IMR-90 (cell line): Measurements from ENCODE around the gene RYR2. TPM values are rescaled to one million over a fixed set of nuclear protein-coding genes. Genes with fewer than 3 reads are reported as not detected.

Source experiments
- ATAC-seq: fragments of 200-7000 bp; cut with Tn5 transposase; 2 replicates; pipeline ENCODE4 v1.9.1; 2020; ENCODE audit warnings: low read depth, mild to moderate bottlenecking, moderate library complexity
- BruUV-seq: library from RNA; stranded (reverse); fragments of 400-500 nt; replicated peaks from 2 replicates; lab custom pipeline; 2021; lab: Mats Ljungman, UMichigan
- CTCF ChIA-PET: fragments of 300-600 bp; formaldehyde crosslinking; extraction: SDS; loops from one replicate; lab custom pipeline; 2021; ENCODE audit warnings: antibody characterized with exemption; lab: Yijun Ruan, JAX
- POLR2A ChIA-PET: fragments of 300-600 bp; sonication (Branson Sonifier 250); formaldehyde crosslinking; loops from one replicate; lab custom pipeline; 2022; ENCODE audit warnings: antibody characterized with exemption; ENCODE audit not compliant: unreplicated experiment; lab: Charles Lee
- DNase-seq: peaks from one replicate; pipeline ENCODE4 v3.0.0; 2013
- H2AFZ ChIP-seq: replicated peaks from 2 replicates; pipeline ENCODE3; 2013; ENCODE audit warnings: low read length, mild to moderate bottlenecking; ENCODE audit not compliant: poor library complexity
- H2AK5ac ChIP-seq: 2 replicates; pipeline ENCODE4 v1.6.1; 2013; ENCODE audit warnings: low read depth, low read length, inconsistent platforms
- H2AK9ac ChIP-seq: replicated peaks from 2 replicates; pipeline ENCODE3; 2013; ENCODE audit warnings: mild to moderate bottlenecking, low read depth, low read length, moderate library complexity; ENCODE audit not compliant: poor library complexity
- H2BK120ac ChIP-seq: 2 replicates; pipeline ENCODE4 v1.6.1; 2013; ENCODE audit warnings: low read depth, low read length, inconsistent platforms
- H2BK15ac ChIP-seq: 3 replicates; pipeline ENCODE4 v1.6.1; 2013; ENCODE audit warnings: low read depth, low read length, inconsistent platforms
- H2BK20ac ChIP-seq: 2 replicates; pipeline ENCODE4 v1.6.1; 2013; ENCODE audit warnings: low read depth, mild to moderate bottlenecking, inconsistent platforms, low read length, moderate library complexity
- H2BK5ac ChIP-seq: 2 replicates; pipeline ENCODE4 v1.6.1; 2013; ENCODE audit warnings: mild to moderate bottlenecking, low read depth, low read length, inconsistent platforms; ENCODE audit not compliant: poor library complexity, severe bottlenecking
- H3K14ac ChIP-seq: replicated peaks from 2 replicates; pipeline ENCODE4 v1.6.1; 2013; ENCODE audit warnings: low read depth, low read length, inconsistent platforms
- H3K18ac ChIP-seq: 2 replicates; pipeline ENCODE4 v1.6.1; 2013; ENCODE audit warnings: low read depth, low read length, control low read depth
- H3K23ac ChIP-seq: 2 replicates; pipeline ENCODE4 v1.6.1; 2013; ENCODE audit warnings: low read depth, low read length, inconsistent platforms
- H3K27ac ChIP-seq: 2 replicates; pipeline ENCODE4 v1.5.1; 2013; ENCODE audit warnings: mild to moderate bottlenecking, control low read depth, low read length; ENCODE audit not compliant: insufficient read depth
- H3K27me3 ChIP-seq: 2 replicates; pipeline ENCODE4 v1.6.1; 2013; ENCODE audit warnings: low read length; ENCODE audit not compliant: control insufficient read depth, insufficient read depth
- H3K36me3 ChIP-seq: 2 replicates; pipeline ENCODE4 v1.6.1; 2013; ENCODE audit warnings: low read length, mixed read lengths; ENCODE audit not compliant: control insufficient read depth, insufficient read depth
- H3K4ac ChIP-seq: 2 replicates; pipeline ENCODE4 v1.6.1; 2013; ENCODE audit warnings: low read depth, low read length, inconsistent platforms
- H3K4me1 ChIP-seq: 2 replicates; pipeline ENCODE4 v1.6.1; 2013; ENCODE audit warnings: low read length, mixed read lengths; ENCODE audit not compliant: control insufficient read depth, insufficient read depth
- H3K4me2 ChIP-seq: 2 replicates; pipeline ENCODE4 v1.6.1; 2013; ENCODE audit warnings: low read depth, mild to moderate bottlenecking, control low read depth, low read length, moderate library complexity
- H3K4me3 ChIP-seq: 2 replicates; pipeline ENCODE4 v1.5.1; 2013; ENCODE audit warnings: low read depth, mild to moderate bottlenecking, control low read depth, low read length, moderate library complexity; ENCODE audit not compliant: insufficient read depth
- H3K56ac ChIP-seq: 2 replicates; pipeline ENCODE4 v1.6.1; 2013; ENCODE audit warnings: low read length, inconsistent platforms; ENCODE audit not compliant: insufficient read depth; ENCODE audit errors: extremely low read depth
- H3K79me1 ChIP-seq, 2 experiments: 2 replicates each; pipeline ENCODE4 v1.6.1; 2013; ENCODE audit warnings: low read length in 2 of 2, inconsistent platforms in 1 of 2, low read depth in 1 of 2
- H3K9ac ChIP-seq: 2 replicates; pipeline ENCODE4 v1.6.1; 2013; ENCODE audit warnings: low read depth, low read length, control low read depth
- H3K9me1 ChIP-seq: 2 replicates; pipeline ENCODE4 v1.6.1; 2013; ENCODE audit warnings: low read length, inconsistent platforms; ENCODE audit not compliant: insufficient read depth
- H3K9me3 ChIP-seq: 2 replicates; pipeline ENCODE4 v1.6.1; 2013; ENCODE audit warnings: low read length; ENCODE audit not compliant: control insufficient read depth, insufficient read depth
- H4K20me1 ChIP-seq: 2 replicates; pipeline ENCODE4 v1.6.1; 2013; ENCODE audit warnings: low read length, inconsistent platforms; ENCODE audit not compliant: insufficient read depth
- H4K5ac ChIP-seq: 2 replicates; pipeline ENCODE4 v1.6.1; 2013; ENCODE audit warnings: mild to moderate bottlenecking, low read depth, low read length, control low read depth
- H4K8ac ChIP-seq, 2 experiments: 2 replicates each; pipeline ENCODE4 v1.6.1; 2013; ENCODE audit warnings: low read depth in 2 of 2, low read length in 2 of 2, control low read depth in 1 of 2, inconsistent platforms in 1 of 2
- H4K91ac ChIP-seq: 2 replicates; pipeline ENCODE4 v1.6.1; 2013; ENCODE audit warnings: low read depth, low read length, inconsistent platforms; ENCODE audit not compliant: insufficient read depth
- BHLHE40 ChIP-seq: fragments of 150-350 bp; IDR thresholded peaks from 2 replicates; pipeline ENCODE4 v1.6.1; 2016; ENCODE audit warnings: mild to moderate bottlenecking, low read depth, low read length
- CHD1 ChIP-seq: IDR thresholded peaks from 2 replicates; pipeline ENCODE4 v1.6.1; 2012; ENCODE audit warnings: low read depth, low read length, improper control_type of control experiment
- CTCF ChIP-seq: conservative IDR thresholded peaks from 2 replicates; pipeline ENCODE4 v1.5.1; 2012; ENCODE audit warnings: mild to moderate bottlenecking, low read depth, low read length, improper control_type of control experiment
- ELK1 ChIP-seq: fragments of 150-350 bp; IDR thresholded peaks from 2 replicates; pipeline ENCODE4 v1.6.1; 2016; ENCODE audit warnings: low read depth, mild to moderate bottlenecking, low read length, moderate library complexity, borderline replicate concordance
- FOS ChIP-seq: fragments of 150-350 bp; IDR thresholded peaks from 2 replicates; pipeline ENCODE4 v1.6.1; 2016; ENCODE audit warnings: low read depth, low read length
- MXI1 ChIP-seq: IDR thresholded peaks from 2 replicates; pipeline ENCODE4 v1.6.1; 2012; ENCODE audit warnings: low read depth, mild to moderate bottlenecking, low read length, moderate library complexity, borderline replicate concordance
- NFE2L2 ChIP-seq: fragments of 150-350 bp; IDR thresholded peaks from 2 replicates; pipeline ENCODE4 v1.6.1; 2016; ENCODE audit warnings: low read depth, mild to moderate bottlenecking, low read length
- RAD21 ChIP-seq: IDR thresholded peaks from 2 replicates; pipeline ENCODE4 v1.6.1; 2012; ENCODE audit warnings: low read length, improper control_type of control experiment
- RCOR1 ChIP-seq: IDR thresholded peaks from 2 replicates; pipeline ENCODE4 v1.6.1; 2012; ENCODE audit warnings: mild to moderate bottlenecking, low read length, improper control_type of control experiment; ENCODE audit not compliant: insufficient replicate concordance
- RFX5 ChIP-seq: IDR thresholded peaks from 2 replicates; pipeline ENCODE4 v1.8.0; 2012; ENCODE audit warnings: low read depth, mild to moderate bottlenecking, low read length, moderate library complexity
- USF2 ChIP-seq: fragments of 150-350 bp; IDR thresholded peaks from 2 replicates; pipeline ENCODE4 v1.6.1; 2017; ENCODE audit warnings: mild to moderate bottlenecking, antibody characterized with exemption, low read length, low read depth
- WGBS, 2 experiments: methylation state at CpG; one replicate each; pipeline versions ENCODE4 v1.1.5 to v1.1.7; 2013; ENCODE audit warnings: missing lambda C conversion rate in 2 of 2; ENCODE audit not compliant: insufficient read length in 1 of 2; ENCODE audit errors: extremely low coverage in 2 of 2; 5-methylcytosine and 5-hydroxymethylcytosine counted together
- dilution Hi-C: fragments of 300-500 bp; cut with HindIII; formaldehyde crosslinking; loops from one replicate; pipeline ENCODE4 v1.14.3; 2018; ENCODE audit warnings: low sequenced_read_pairs; ENCODE audit not compliant: unreplicated experiment
- in situ Hi-C: fragments of 300-500 bp; cut with MboI; formaldehyde crosslinking; loops from 3 replicates; pipeline ENCODE4 v1.14.3; 2019; ENCODE audit warnings: low sequenced_read_pairs, inconsistent platforms, mixed read lengths
- intact Hi-C: fragments of 100-400 bp; cut with micrococcal nuclease; formaldehyde crosslinking; loops from 2 replicates; pipeline ENCODE4 v1.10.0; 2022
- polyA plus RNA-seq, 3 experiments: library from polyadenylated mRNA; depleted of rRNA; stranded (reverse); fragments of >200 nt; gene quantifications; 2 replicates each; pipeline ENCODE4 v1.2.3, GENCODE V29; 2012; ENCODE audit warnings: low replicate concordance in 1 of 3
- total RNA-seq: library from RNA; depleted of rRNA; stranded (reverse); fragments of >200 nt; gene quantifications from 2 replicates; pipeline ENCODE4 v1.2.3, GENCODE V29; 2012

The RYR2 gene
- total and polyA plus RNA-seq, 2 of the 4 experiments (the other 2 are of a cell fraction): not detected

- no peaks in the 10 kb centered on the region for H3K4me1 ChIP-seq
- H3K36me3 ChIP-seq: no peaks in the 10 kb centered on the region
- H3K14ac ChIP-seq: no peak overlapping the region
- no peak overlapping the region for H2BK15ac ChIP-seq
- no peak overlapping the region for H3K27ac ChIP-seq
- ChIA-PET CTCF (no interaction called here), POLR2A (no interaction called here)
- no peak overlapping the region for H2AFZ ChIP-seq
- H2BK120ac ChIP-seq: no peak overlapping the region
- H2AK5ac ChIP-seq: no peak overlapping the region
- no peak overlapping the region for H2AK9ac ChIP-seq
- no peaks in the 10 kb centered on the region for H3K9me1 ChIP-seq
- no peak overlapping the region for H4K8ac ChIP-seq
- no peak overlapping the region for H3K9ac ChIP-seq
- no peak overlapping the region for H4K5ac ChIP-seq
- dilution Hi-C loops (no loop called here), intact Hi-C loops (no loop called here), in situ Hi-C loops (no loop called here)
- no peaks in the 10 kb centered on the region for H3K27me3 ChIP-seq
- ATAC-seq (no peak), DNase-seq (no peak)
- TF ChIP-seq RAD21 (no peak), CTCF (no peak), RFX5 (no peak), FOS (no peak), RCOR1 (no peak), USF2 (no peak), MXI1 (no peak), CHD1 (no peak), ELK1 (no peak), BHLHE40 (no peak), NFE2L2 (no peak)
- H3K4me2 ChIP-seq: no peak overlapping the region
- no peak overlapping the region for H3K56ac ChIP-seq
- WGBS, 2 experiments: 84% methylated on average over 4 of the region's 9 CpGs; no CpG with 5 or more reads in 1 of the 2 experiments
- H3K9me3 ChIP-seq: peaks cover 42% of the 10 kb centered on the region
- no peaks in the 10 kb centered on the region for H3K79me1 ChIP-seq
- no peaks in the 10 kb centered on the region for H4K20me1 ChIP-seq
- no peak overlapping the region for H3K4ac ChIP-seq
- no peak overlapping the region for H2BK5ac ChIP-seq
- H3K23ac ChIP-seq: no peak overlapping the region
- H2BK20ac ChIP-seq: no peak overlapping the region
- no peak overlapping the region for H3K4me3 ChIP-seq
- BruUV-seq: no TSS peak
- no peak overlapping the region for H4K91ac ChIP-seq
- H3K18ac ChIP-seq: no peak overlapping the region
These were observed 62.1 kb downstream of the RYR2 start for GRCh38 chr1:237104096-237104495.
